HEK293T (cell line): ENCODE measurements around the gene CD69.
"Not testable (repeated sequence)": the region's sequence is repeated elsewhere in the genome, so short reads cannot be mapped to it uniquely, and the experiment has no call there.

Source experiments
- CTCF ChIA-PET: fragments of 350-600 bp; formaldehyde crosslinking; extraction: SDS; loops from one replicate; lab custom pipeline; 2021; ENCODE audit warnings: antibody characterized with exemption, inconsistent platforms; lab: Yijun Ruan, JAX
- POLR2A ChIA-PET: fragments of 350-600 bp; formaldehyde crosslinking; extraction: SDS; loops from one replicate; lab custom pipeline; 2020; ENCODE audit warnings: antibody characterized with exemption, inconsistent platforms; lab: Yijun Ruan, JAX
- DNase-seq: peaks from one replicate; pipeline ENCODE4 v3.0.0; 2012; ENCODE audit warnings: mixed read lengths; ENCODE audit errors: extremely low spot score
- ARNT ChIP-seq: fragments of 450-650 bp; IDR thresholded peaks from 2 replicates; pipeline ENCODE4 v1.6.1; 2017; ENCODE audit warnings: mild to moderate bottlenecking
- BHLHE40 ChIP-seq: fragments of 450-650 bp; IDR thresholded peaks from 2 replicates; pipeline ENCODE4 v1.6.1; 2016; ENCODE audit warnings: mild to moderate bottlenecking, moderate library complexity, borderline replicate concordance
- CTBP1 ChIP-seq: fragments of 450-650 bp; IDR thresholded peaks from 2 replicates; pipeline ENCODE4 v1.6.1; 2016; ENCODE audit warnings: borderline replicate concordance
- ELF4 ChIP-seq: fragments of 450-650 bp; IDR thresholded peaks from 2 replicates; pipeline ENCODE4 v1.6.1; 2017; ENCODE audit warnings: antibody characterized with exemption
- FOXA1 ChIP-seq: fragments of 450-650 bp; IDR thresholded peaks from 2 replicates; pipeline ENCODE4 v1.6.1; 2016; ENCODE audit warnings: mild to moderate bottlenecking
- FOXK2 ChIP-seq: fragments of 450-650 bp; IDR thresholded peaks from 2 replicates; pipeline ENCODE4 v1.6.1; 2016; ENCODE audit warnings: mild to moderate bottlenecking
- FOXM1 ChIP-seq: fragments of 450-650 bp; IDR thresholded peaks from 2 replicates; pipeline ENCODE4 v1.6.1; 2017; ENCODE audit warnings: mild to moderate bottlenecking, borderline replicate concordance
- HDGF ChIP-seq: fragments of 450-650 bp; IDR thresholded peaks from 2 replicates; pipeline ENCODE4 v1.6.1; 2017; ENCODE audit warnings: antibody characterized with exemption, borderline replicate concordance
- L3MBTL2 ChIP-seq: fragments of 450-650 bp; conservative IDR thresholded peaks from 2 replicates; pipeline ENCODE4 v1.6.1; 2016; ENCODE audit warnings: mild to moderate bottlenecking
- LEF1 ChIP-seq: fragments of 450-650 bp; IDR thresholded peaks from 2 replicates; pipeline ENCODE4 v1.6.1; 2017; ENCODE audit warnings: mild to moderate bottlenecking, borderline replicate concordance
- NFRKB ChIP-seq: fragments of 450-650 bp; IDR thresholded peaks from 2 replicates; pipeline ENCODE4 v1.6.1; 2016; ENCODE audit warnings: mild to moderate bottlenecking, moderate library complexity
- SP1 ChIP-seq: fragments of 450-650 bp; IDR thresholded peaks from 2 replicates; pipeline ENCODE4 v1.6.1; 2017
- SUZ12 ChIP-seq: fragments of 450-650 bp; IDR thresholded peaks from 2 replicates; pipeline ENCODE4 v1.6.1; 2016; ENCODE audit warnings: mild to moderate bottlenecking
- TARDBP ChIP-seq: fragments of 450-650 bp; IDR thresholded peaks from 2 replicates; pipeline ENCODE4 v1.6.1; 2016
- ZNF384 ChIP-seq: fragments of 450-650 bp; IDR thresholded peaks from 2 replicates; pipeline ENCODE4 v1.6.1; 2016
- TF ChIP-seq, protein P1 (sequence below): fragments of 450-650 bp; IDR thresholded peaks from 2 replicates; pipeline ENCODE4 v1.6.1; 2016

CD69 gene

GRCh38 chr12:9740106-9740750, 20.5 kb downstream of the CD69 start:
- no peak for DNase-seq
- TF ChIP-seq ARNT (no peak), L3MBTL2 (no peak), LEF1 (no peak), ZNF384 (no peak)
- CTCF ChIA-PET: no interaction called here
- POLR2A ChIA-PET: no interaction called here

DNA sequence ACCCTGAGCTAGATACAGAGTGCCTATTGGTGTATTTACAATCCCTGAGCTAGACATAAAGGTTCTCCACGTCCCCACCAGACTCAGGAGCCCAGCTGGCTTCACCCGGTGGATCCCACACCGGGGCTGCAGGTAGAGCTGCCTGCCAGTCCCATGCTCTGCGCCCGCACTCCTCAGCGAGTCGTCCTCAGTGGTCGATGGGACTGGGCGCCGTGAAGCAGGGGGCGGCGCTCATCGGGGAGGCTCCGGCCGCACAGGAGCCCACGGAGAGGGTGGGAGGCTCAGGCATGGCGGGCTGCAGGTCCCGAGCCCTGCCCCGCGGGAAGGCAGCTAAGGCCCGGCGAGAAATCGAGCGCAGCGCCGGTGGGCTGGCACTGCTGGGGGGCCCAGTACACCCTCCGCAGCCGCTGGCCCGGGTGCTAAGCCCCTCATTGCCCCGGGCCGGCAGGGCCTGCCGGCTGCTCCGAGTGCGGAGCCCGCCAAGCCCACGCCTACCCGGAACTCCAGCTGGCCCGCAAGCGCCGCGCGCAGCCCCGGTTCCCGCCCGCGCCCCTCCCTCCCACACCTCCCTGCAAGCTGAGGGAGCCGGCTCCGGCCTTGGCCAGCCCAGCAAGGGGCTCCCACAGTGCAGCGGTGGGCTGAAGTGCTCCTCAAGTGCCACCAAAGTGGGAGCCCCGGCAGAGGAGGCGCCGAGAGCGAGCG, 21.1 kb downstream of the CD69 start:
- POLR2A ChIA-PET, DNase-seq, CTCF ChIA-PET: not testable (repeated sequence)

DNA sequence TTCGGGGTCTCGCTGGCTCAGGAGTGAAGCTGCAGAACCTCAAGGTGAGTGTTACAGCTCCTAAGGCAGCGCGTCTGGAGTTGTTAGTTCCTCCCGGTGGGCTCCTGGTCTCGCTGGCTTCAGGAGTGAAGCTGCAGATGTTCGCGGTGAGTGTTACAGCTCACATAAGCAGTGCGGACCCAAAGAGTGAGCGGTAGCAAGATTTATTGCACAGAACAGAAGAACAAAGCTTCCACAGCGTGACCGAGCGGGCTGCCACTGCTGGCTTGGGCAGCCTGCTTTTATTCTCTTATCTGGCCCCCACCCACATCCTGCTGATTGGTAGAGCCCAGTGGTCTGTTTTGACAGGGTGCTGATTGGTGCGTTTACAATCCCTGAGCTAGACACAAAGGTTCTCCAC, 21.8 kb downstream of the CD69 start:
- DNase-seq, POLR2A ChIA-PET, CTCF ChIA-PET: not testable (repeated sequence)

- ChIA-PET CTCF (interaction anchor here (0.6 kb wide), 1 partner anchor 1085 kb away, joined by 3 read pairs; no protein-coding TSS in a partner anchor), POLR2A (no interaction called here)
- TF ChIP-seq FOXA1 (no peak), L3MBTL2 (no peak), HDGF (no peak), SP1 (no peak), FOXK2 (no peak), ZNF384 (no peak), BHLHE40 (no peak), ARNT (no peak), SUZ12 (no peak), LEF1 (no peak), TARDBP (no peak), NFRKB (no peak)
- TF ChIP-seq, protein P1, sequence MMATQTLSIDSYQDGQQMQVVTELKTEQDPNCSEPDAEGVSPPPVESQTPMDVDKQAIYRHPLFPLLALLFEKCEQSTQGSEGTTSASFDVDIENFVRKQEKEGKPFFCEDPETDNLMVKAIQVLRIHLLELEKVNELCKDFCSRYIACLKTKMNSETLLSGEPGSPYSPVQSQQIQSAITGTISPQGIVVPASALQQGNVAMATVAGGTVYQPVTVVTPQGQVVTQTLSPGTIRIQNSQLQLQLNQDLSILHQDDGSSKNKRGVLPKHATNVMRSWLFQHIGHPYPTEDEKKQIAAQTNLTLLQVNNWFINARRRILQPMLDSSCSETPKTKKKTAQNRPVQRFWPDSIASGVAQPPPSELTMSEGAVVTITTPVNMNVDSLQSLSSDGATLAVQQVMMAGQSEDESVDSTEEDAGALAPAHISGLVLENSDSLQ: no peak
- no peak for DNase-seq
These were observed 23.6 kb downstream of the CD69 start for GRCh38 chr12:9736936-9737705.

- ChIA-PET POLR2A (no interaction called here), CTCF (no interaction called here)
- no peak for DNase-seq
- TF ChIP-seq FOXA1 (no peak), ZNF384 (no peak)
These were observed 25.1 kb downstream of the CD69 start for GRCh38 chr12:9735601-9736000.

GRCh38 chr12:9732921-9733461, 27.7 kb downstream of the CD69 start, which contains the start of gene CLECL1:
Gene CLECL1 (minus strand): TSS chr12:9733097.
- ChIA-PET CTCF (no interaction called here), POLR2A (no interaction called here)
- DNase-seq: no peak
- TF ChIP-seq HDGF (no peak), ZNF384 (no peak), L3MBTL2 (no peak), BHLHE40 (no peak), FOXM1 (no peak), CTBP1 (no peak), FOXK2 (no peak), TARDBP (no peak), SP1 (no peak), SUZ12 (no peak), FOXA1 (no peak), ELF4 (no peak), ARNT (no peak)
- TF ChIP-seq, protein P1: no peak

- ChIA-PET CTCF (interaction anchor here (1.0 kb wide), 1 partner anchor 11 kb away, joined by 3 read pairs; no protein-coding TSS in a partner anchor), POLR2A (no interaction called here)
- no peak for DNase-seq
- TF ChIP-seq SP1 (no peak), HDGF (no peak), ARNT (no peak), FOXA1 (no peak), CTBP1 (no peak), TARDBP (no peak)
- TF ChIP-seq, protein P1: no peak
These were observed 28.9 kb downstream of the CD69 start for GRCh38 chr12:9731797-9732196.
